Peyer's patch (tissue), 4 donors: ENCODE data around the gene FAM184A. TPM values are rescaled to one million over a fixed set of nuclear protein-coding genes. Genes with fewer than 3 reads are reported as not detected.

Experiments used
- DNase-seq, 3 donors: peaks; one replicate each; pipeline ENCODE4 v3.0.0-alpha.2; 2017 to 2019
- H3K27ac ChIP-seq, 4 donors: fragments of 200-600 bp; sonication (generic); one replicate each; pipeline ENCODE4 v1.5.1; 2016 to 2019
- H3K27me3 ChIP-seq, 2 donors: fragments of 200-600 bp; sonication (generic); one replicate each; pipeline ENCODE4 v1.5.1; 2019
- H3K36me3 ChIP-seq, 3 donors: fragments of 200-600 bp; sonication (generic); one replicate each; pipeline ENCODE4 v1.5.1; 2016 to 2019
- H3K4me1 ChIP-seq, 4 donors: fragments of 200-600 bp; sonication (generic); one replicate each; pipeline ENCODE4 v1.5.1; 2016 to 2019
- H3K4me3 ChIP-seq, 4 donors: fragments of 200-600 bp; sonication (generic); 1 replicate in 3 of 4; 2 replicates in 1 of 4; pipeline ENCODE4 v1.5.1; 2016 to 2019; ENCODE audit warnings: mild to moderate bottlenecking in 1 of 4
- H3K9me3 ChIP-seq, 4 donors: fragments of 200-600 bp; sonication (generic); one replicate each; pipeline ENCODE4 v1.5.1; 2016 to 2019; ENCODE audit warnings: mild to moderate bottlenecking in 1 of 4
- POLR2A ChIP-seq, 2 donors: fragments of 450-650 bp; IDR thresholded peaks; one replicate each; pipeline ENCODE4 v1.5.1; 2017; ENCODE audit warnings: antibody characterized with exemption in 2 of 2, mild to moderate bottlenecking in 2 of 2, moderate library complexity in 2 of 2
- total RNA-seq, 4 donors: library from RNA; depleted of rRNA; stranded (reverse); fragments of >200 nt; gene quantifications; one replicate each; pipeline ENCODE4 v1.1.0, GENCODE V29; 2016
- TF ChIP-seq, protein P1 (sequence below), 6 experiments: fragments of 450-650 bp in 4 of 6; fragments of 200-600 bp in 2 of 6; sonication (generic) in 1 of 6; IDR thresholded peaks; one replicate each; pipeline ENCODE4 v1.5.1; 2017 to 2019; ENCODE audit warnings: antibody characterized with exemption in 6 of 6, mild to moderate bottlenecking in 3 of 6, moderate library complexity in 1 of 6

FAM184A gene
- total RNA-seq, 4 donors from 2014 or later = 2.7 to 11.9 (median 8.8) TPM

DNA sequence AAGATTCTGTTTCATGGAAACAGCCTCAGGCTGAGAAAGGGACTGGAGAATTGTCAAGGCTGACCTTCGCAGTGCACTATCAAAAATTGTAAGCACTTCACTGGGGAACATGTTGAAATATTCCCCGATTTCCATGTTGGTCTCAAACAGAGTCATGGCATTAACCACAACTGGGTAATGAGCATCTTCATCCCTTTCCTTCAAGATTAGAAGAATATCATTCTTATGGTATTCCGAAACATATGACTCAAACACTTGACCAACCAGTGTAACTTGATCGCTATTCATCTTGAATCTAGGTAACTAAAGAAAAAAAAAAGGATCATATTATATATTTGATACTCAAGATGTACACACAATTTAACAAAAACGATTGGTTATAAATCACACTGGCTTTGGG is 147.0 kb downstream of the FAM184A start:
- no peak overlapping the region for H3K27ac ChIP-seq
- no peak overlapping the region for H3K4me3 ChIP-seq
- no peak for DNase-seq
- no peaks in the 10 kb centered on the region for H3K27me3 ChIP-seq
- peaks cover 0 to 24% (median 0%) of the 10 kb centered on the region in 3 donors for H3K36me3 ChIP-seq
- H3K4me1 ChIP-seq = peaks cover 0 to 7% (median 0%) of the 10 kb centered on the region in 4 donors
- no peaks in the 10 kb centered on the region for H3K9me3 ChIP-seq
- TF ChIP-seq POLR2A (IDR thresholded peaks at IDR 0.05) = no peak
- TF ChIP-seq, protein P1, sequence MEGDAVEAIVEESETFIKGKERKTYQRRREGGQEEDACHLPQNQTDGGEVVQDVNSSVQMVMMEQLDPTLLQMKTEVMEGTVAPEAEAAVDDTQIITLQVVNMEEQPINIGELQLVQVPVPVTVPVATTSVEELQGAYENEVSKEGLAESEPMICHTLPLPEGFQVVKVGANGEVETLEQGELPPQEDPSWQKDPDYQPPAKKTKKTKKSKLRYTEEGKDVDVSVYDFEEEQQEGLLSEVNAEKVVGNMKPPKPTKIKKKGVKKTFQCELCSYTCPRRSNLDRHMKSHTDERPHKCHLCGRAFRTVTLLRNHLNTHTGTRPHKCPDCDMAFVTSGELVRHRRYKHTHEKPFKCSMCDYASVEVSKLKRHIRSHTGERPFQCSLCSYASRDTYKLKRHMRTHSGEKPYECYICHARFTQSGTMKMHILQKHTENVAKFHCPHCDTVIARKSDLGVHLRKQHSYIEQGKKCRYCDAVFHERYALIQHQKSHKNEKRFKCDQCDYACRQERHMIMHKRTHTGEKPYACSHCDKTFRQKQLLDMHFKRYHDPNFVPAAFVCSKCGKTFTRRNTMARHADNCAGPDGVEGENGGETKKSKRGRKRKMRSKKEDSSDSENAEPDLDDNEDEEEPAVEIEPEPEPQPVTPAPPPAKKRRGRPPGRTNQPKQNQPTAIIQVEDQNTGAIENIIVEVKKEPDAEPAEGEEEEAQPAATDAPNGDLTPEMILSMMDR (IDR thresholded peaks at IDR 0.05) = no peak

DNA sequence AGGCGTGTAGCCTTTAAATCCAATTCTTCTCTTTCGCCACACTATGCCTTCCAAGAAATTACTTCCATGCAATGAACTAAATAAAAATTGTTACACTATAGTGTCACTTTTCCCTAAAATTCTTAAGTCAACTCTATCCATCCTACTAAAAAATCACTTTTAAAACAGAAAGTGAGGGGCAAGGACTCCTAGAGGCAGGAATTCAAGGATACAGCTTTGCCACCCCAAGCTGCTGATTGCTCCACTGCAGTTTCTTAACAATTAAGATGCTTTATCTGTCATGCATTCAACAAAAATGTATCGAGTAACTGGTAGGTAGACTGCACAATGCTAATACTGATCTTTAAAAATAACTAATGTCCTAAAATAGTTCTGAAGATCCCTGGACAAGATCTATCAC is 147.8 kb downstream of the FAM184A start:
- DNase-seq = no peak
- Histone ChIP-seq H3K4me3 (no peak overlapping the region), H3K27ac (no peak overlapping the region), H3K27me3 (no peaks in the 10 kb centered on the region), H3K36me3 (peaks cover 0 to 24% (median 0%) of the 10 kb centered on the region in 3 donors), H3K4me1 (peaks cover 0 to 7% (median 0%) of the 10 kb centered on the region in 4 donors), H3K9me3 (no peaks in the 10 kb centered on the region)
- TF ChIP-seq POLR2A (IDR thresholded peaks at IDR 0.05) = no peak

DNA sequence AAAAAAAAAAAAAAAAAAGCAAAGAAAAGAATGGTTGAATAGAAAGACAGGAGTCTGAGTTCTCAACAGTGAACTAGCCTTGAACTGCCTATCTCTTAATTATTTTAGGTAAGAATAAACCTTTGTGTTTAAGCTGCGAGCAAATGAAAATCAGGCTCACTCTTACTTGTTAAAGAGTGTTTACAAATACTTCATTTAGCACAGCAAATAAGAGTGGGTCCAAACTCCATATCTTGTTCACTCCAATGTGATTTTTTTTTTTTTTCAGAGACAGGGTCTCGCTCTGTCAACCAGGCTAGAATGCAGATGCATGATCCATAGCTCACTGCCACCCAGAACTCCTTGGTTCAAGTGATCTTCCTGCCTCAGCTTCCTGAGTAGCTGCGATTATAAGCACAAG is 155.4 kb downstream of the FAM184A start:
- Histone ChIP-seq H3K9me3 (no peaks in the 10 kb centered on the region), H3K36me3 (peaks cover 0 to 63% (median 0%) of the 10 kb centered on the region in 3 donors), H3K4me1 (no peaks in the 10 kb centered on the region), H3K27me3 (no peaks in the 10 kb centered on the region), H3K4me3 (no peak overlapping the region), H3K27ac (no peak overlapping the region)
- no peak for TF ChIP-seq POLR2A (IDR thresholded peaks at IDR 0.05)
- TF ChIP-seq, protein P1 (IDR thresholded peaks at IDR 0.05) = no peak
- no peak for DNase-seq

DNA sequence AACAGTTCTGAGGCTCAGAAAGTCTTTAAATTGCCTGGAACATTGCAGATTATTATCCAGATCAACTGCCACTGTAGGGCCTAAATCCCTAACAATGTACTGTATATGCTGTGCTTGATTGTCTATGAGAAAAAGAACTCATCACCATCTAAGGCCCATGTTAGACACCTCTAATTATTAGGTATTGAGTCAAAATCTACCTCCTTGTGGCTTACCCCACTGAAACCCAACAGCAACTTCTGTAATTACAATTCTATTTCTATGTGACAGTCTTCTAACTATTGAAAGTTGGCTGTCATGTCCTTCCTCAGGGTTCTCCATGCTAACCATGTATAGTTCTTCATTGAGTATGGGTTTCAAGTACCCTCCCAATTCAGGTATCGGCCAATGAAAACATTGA is 157.4 kb downstream of the FAM184A start:
- no peak overlapping the region for H3K27ac ChIP-seq
- TF ChIP-seq, protein P1 (IDR thresholded peaks at IDR 0.05) = no peak
- TF ChIP-seq POLR2A (IDR thresholded peaks at IDR 0.05) = no peak

DNA sequence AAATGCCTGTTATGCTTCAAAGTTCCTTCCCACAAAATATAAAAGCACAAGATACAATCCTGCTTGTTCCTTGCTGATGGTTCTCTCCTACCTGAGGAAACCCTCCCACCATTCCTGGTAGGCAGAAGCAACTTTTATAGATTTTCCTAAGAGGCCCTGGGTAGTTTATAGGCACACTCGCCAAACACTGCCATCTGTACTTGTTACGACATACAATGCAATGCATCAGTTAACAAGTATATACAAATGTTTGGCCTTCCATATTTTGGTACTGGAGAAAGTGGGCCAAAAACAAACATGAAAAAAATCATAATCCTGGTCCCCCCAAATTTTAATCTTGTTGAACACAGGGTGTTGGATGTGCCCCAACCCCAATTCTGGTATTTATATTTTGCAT is 160.1 kb downstream of the FAM184A start:
- DNase-seq = no peak
- TF ChIP-seq, protein P1 (IDR thresholded peaks at IDR 0.05) = no peak
- TF ChIP-seq POLR2A (IDR thresholded peaks at IDR 0.05) = no peak
- no peaks in the 10 kb centered on the region for H3K9me3 ChIP-seq
- no peak overlapping the region for H3K4me3 ChIP-seq
- H3K4me1 ChIP-seq = no peaks in the 10 kb centered on the region
- no peaks in the 10 kb centered on the region for H3K27me3 ChIP-seq
- peaks cover 0 to 76% (median 0%) of the 10 kb centered on the region in 3 donors for H3K36me3 ChIP-seq
- H3K27ac ChIP-seq = no peak overlapping the region

More for the DNA sequence above, 157.4 kb downstream of the FAM184A start:
- Histone ChIP-seq H3K36me3 (peaks cover 0 to 66% (median 0%) of the 10 kb centered on the region in 3 donors), H3K27me3 (no peaks in the 10 kb centered on the region), H3K4me1 (no peaks in the 10 kb centered on the region), H3K4me3 (no peak overlapping the region), H3K9me3 (no peaks in the 10 kb centered on the region)
- DNase-seq = no peak

DNA sequence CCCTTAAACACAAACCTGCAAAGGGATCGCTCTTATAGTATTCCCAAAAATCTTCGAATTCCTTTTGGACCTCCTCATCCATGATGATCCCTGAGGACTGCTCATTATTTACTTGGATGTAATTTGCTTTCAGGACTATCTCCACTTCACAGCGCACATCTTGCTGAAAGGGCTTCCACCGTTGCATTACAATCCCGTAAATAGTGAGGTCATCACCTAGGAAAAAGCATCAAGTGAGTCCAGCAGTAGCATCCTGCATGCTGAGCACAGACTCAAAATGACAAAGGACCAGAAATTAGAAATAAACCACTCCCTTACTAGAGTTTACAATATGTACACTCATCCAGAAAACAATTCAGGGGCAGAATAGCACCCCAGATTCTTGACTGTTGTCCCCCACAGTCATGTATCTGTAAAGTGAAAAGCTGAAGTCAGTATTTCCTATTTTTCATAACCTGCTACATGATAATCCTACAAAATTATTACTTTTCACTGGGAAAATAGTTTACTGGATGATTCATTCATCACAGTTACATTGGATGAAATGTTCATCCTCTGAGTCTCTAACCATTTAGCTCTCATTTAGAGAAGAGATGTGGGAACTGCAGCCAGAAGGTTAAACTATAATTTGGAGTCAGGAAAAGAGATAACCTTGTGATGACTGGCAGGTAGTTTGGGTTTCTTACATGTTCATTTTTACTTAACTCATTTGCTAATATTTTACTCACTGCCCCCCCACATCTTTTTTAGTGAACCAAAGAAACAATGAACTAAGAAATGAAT is 160.7 kb downstream of the FAM184A start:
- Histone ChIP-seq H3K36me3 (peaks cover 0 to 76% (median 0%) of the 10 kb centered on the region in 3 donors), H3K9me3 (no peaks in the 10 kb centered on the region), H3K4me3 (no peak overlapping the region), H3K4me1 (no peaks in the 10 kb centered on the region), H3K27ac (no peak overlapping the region), H3K27me3 (no peaks in the 10 kb centered on the region)
- no peak for DNase-seq
- no peak for TF ChIP-seq POLR2A (IDR thresholded peaks at IDR 0.05)
- TF ChIP-seq, protein P1 (IDR thresholded peaks at IDR 0.05) = no peak
